Upper lobe of right lung (tissue), 1 donor: ENCODE results near the gene RBMS2. TPM values are rescaled to one million over a fixed set of nuclear protein-coding genes. Genes with fewer than 3 reads are reported as not detected.
A peak's percentile ranks its signal among the peaks of the same experiment; 100 is the strongest.

Experiments used
- ATAC-seq: fragments of 200-7000 bp; cut with Tn5 transposase; one replicate; pipeline ENCODE4 v1.9.1; 2020; ENCODE audit warnings: mild to moderate bottlenecking, moderate library complexity
- DNase-seq: peaks from one replicate; pipeline ENCODE4 v3.0.0-alpha.2; 2020
- H3K27ac ChIP-seq: fragments of 200-600 bp; one replicate; pipeline ENCODE4 v1.8.0; 2022
- H3K27me3 ChIP-seq: fragments of 200-600 bp; one replicate; pipeline ENCODE4 v1.8.0; 2022; ENCODE audit warnings: mild to moderate bottlenecking
- H3K36me3 ChIP-seq: fragments of 200-600 bp; one replicate; pipeline ENCODE4 v1.8.0; 2022
- H3K4me1 ChIP-seq: fragments of 200-600 bp; one replicate; pipeline ENCODE4 v1.8.0; 2022
- H3K4me3 ChIP-seq: fragments of 200-600 bp; one replicate; pipeline ENCODE4 v1.8.0; 2022; ENCODE audit warnings: mild to moderate bottlenecking
- H3K9me3 ChIP-seq: fragments of 200-600 bp; one replicate; pipeline ENCODE4 v1.8.0; 2022
- intact Hi-C: fragments of 100-400 bp; cut with DNase I; formaldehyde crosslinking; loops from one replicate; pipeline ENCODE4 v1.11.0; 2022
- total RNA-seq: library from RNA; stranded (reverse); fragmentation: NEBNext Ultra II Directional; extraction: Animal tissue kit (Norgen Biotek cat#: 25700); gene quantifications from one replicate; pipeline ENCODE4 v1.2.1, GENCODE V29; 2021
- TF ChIP-seq, protein P1 (sequence below): fragments of 200-600 bp; IDR thresholded peaks from one replicate; pipeline ENCODE4 v1.8.0; 2022; ENCODE audit warnings: antibody characterized with exemption
- donor health status: DM: no; HTN: yes; CAD: no; lungs with severe emphysema.

Gene RBMS2
- total RNA-seq, 1 donor from 2014 or later, result 142 TPM

DNA sequence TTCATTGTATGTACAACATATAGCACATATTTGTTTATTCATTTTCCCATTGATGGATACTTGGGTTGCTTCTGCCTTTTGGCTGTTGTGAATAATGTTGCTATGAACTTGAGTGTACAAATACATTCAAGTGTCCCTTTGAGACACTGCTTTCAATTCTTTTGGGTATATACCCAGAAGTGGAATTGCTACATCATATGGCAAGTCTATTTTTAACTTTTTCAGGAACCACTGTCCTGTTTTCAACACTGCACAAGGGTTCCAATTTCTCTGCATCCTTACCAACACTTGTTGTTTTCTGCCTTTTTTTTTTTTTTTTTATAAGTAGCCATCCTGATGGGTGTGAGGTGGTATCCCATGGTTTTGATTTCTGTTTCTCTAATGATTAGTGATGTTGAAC lies 15.9 kb downstream of the RBMS2 start:
- Histone ChIP-seq H3K4me3 (no peak overlapping the region), H3K27me3 (no peaks in the 10 kb centered on the region), H3K9me3 (no peaks in the 10 kb centered on the region), H3K4me1 (peaks cover 39% of the 10 kb centered on the region), H3K27ac (peak overlapping the region; percentile 42), H3K36me3 (no peaks in the 10 kb centered on the region)
- ATAC-seq (peak; percentile 43), DNase-seq (no peak)
- TF ChIP-seq, protein P1, sequence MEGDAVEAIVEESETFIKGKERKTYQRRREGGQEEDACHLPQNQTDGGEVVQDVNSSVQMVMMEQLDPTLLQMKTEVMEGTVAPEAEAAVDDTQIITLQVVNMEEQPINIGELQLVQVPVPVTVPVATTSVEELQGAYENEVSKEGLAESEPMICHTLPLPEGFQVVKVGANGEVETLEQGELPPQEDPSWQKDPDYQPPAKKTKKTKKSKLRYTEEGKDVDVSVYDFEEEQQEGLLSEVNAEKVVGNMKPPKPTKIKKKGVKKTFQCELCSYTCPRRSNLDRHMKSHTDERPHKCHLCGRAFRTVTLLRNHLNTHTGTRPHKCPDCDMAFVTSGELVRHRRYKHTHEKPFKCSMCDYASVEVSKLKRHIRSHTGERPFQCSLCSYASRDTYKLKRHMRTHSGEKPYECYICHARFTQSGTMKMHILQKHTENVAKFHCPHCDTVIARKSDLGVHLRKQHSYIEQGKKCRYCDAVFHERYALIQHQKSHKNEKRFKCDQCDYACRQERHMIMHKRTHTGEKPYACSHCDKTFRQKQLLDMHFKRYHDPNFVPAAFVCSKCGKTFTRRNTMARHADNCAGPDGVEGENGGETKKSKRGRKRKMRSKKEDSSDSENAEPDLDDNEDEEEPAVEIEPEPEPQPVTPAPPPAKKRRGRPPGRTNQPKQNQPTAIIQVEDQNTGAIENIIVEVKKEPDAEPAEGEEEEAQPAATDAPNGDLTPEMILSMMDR, result no peak
- intact Hi-C loops, result no loop called here

DNA sequence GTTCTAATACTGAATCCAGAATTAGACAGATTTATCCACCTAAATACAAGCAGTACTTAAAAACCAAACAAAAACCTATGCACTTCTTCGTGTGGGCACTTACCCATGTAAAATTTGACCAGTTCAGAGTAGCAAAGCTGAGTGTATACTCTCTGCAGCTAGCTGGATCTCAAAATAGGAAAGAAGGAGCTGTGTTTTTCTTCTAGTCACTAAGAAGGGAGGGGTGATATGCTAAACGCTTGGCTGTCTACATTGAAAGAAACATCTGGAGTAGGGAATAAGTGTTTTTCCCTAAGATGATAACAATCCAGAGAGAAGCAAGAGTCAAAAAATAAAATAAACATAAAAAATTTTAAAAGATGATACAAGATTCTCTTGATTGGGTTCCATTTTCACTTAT lies 20.0 kb downstream of the RBMS2 start:
- Histone ChIP-seq H3K27me3 (no peaks in the 10 kb centered on the region), H3K4me3 (no peak overlapping the region), H3K36me3 (peaks cover 6% of the 10 kb centered on the region), H3K27ac (peak overlapping the region; percentile 17), H3K9me3 (no peaks in the 10 kb centered on the region), H3K4me1 (peaks cover 39% of the 10 kb centered on the region)
- DNase-seq, result no peak
- TF ChIP-seq, protein P1, result no peak
- intact Hi-C loops, result no loop called here
- no peak for ATAC-seq

DNA sequence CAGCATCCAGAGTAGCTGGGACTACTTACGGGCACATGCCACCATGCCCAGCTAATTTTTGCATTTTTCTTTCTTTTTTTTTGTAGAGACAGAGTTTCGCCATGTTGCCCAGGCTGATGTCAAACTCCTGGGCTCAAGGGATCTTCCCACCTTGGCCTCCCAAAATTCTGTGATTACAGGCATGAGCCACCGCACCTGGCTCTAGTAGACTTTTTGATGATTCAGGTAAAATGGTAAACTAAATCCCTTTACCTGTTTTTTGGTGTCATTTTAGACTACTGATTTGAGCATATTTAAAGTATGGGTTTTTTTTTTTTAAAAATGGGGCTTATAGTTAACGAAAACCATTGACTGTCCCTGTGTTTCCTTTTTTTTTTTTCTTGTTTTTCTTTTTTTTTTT lies 20.5 kb downstream of the RBMS2 start:
- H3K36me3 ChIP-seq, result peaks cover 6% of the 10 kb centered on the region
- intact Hi-C loops, result no loop called here
- peaks cover 35% of the 10 kb centered on the region for H3K4me1 ChIP-seq
- DNase-seq (no peak), ATAC-seq (no peak)
- H3K4me3 ChIP-seq, result no peak overlapping the region
- TF ChIP-seq, protein P1, result no peak
- peak overlapping the region; percentile 17 for H3K27ac ChIP-seq
- H3K27me3 ChIP-seq, result no peaks in the 10 kb centered on the region
- no peaks in the 10 kb centered on the region for H3K9me3 ChIP-seq

DNA sequence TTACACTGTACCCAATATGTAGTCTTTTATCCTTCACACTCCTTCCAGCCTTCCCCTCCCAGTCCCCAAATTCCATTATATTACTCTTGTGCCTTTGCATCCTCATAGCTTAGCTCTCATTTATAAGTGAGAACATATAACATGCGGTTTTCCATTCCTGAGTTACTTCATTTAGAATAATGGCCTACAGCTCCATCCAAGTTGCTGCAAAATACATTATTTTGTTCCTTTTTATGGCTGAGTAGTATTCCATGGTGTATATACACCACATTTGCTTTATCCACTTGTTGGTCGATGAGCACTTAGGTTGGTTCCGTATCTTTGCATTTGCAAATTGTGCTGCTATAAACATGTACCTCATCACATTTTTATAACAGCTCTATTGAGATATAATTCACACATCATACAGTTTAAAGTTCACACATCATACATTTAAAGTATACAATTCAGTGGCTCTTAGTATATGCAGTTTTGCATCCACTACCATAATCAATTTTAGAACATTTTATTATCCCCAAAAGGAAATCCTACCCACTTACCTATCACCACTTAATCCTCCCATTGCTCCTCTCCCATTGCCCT lies 23.5 kb downstream of the RBMS2 start:
- Histone ChIP-seq H3K4me1 (peaks cover 20% of the 10 kb centered on the region), H3K27ac (no peak overlapping the region), H3K9me3 (no peaks in the 10 kb centered on the region), H3K4me3 (no peak overlapping the region), H3K36me3 (peaks cover 6% of the 10 kb centered on the region), H3K27me3 (no peaks in the 10 kb centered on the region)
- intact Hi-C loops, result no loop called here
- ATAC-seq, result no peak
- no peak for DNase-seq
- TF ChIP-seq, protein P1, result no peak

DNA sequence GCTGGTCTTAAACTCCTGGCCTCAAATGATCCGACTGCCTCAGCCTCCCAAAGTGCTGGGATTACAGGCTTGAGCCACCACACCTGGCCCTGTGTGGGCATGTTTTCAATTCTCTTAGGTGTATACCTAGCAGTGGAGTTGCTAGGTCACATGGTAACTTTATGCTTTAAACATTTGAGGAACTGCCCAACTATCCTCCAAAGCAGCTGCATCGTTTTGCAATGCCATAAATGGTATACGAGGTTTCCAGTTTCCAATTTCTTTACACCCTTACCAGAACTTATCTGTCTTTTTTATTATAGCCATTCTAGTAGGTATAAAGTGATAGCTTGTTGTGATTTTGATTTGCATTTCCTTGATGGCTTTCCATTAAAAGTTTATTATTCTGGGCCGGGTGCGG lies 25.1 kb downstream of the RBMS2 start:
- no peak overlapping the region for H3K27ac ChIP-seq
- intact Hi-C loops, result no loop called here
- H3K27me3 ChIP-seq, result no peaks in the 10 kb centered on the region
- no peak for DNase-seq
- ATAC-seq, result no peak
- no peak overlapping the region for H3K4me3 ChIP-seq
- H3K36me3 ChIP-seq, result peaks cover 6% of the 10 kb centered on the region
- H3K4me1 ChIP-seq, result peaks cover 8% of the 10 kb centered on the region
- H3K9me3 ChIP-seq, result no peaks in the 10 kb centered on the region
- TF ChIP-seq, protein P1, result no peak

DNA sequence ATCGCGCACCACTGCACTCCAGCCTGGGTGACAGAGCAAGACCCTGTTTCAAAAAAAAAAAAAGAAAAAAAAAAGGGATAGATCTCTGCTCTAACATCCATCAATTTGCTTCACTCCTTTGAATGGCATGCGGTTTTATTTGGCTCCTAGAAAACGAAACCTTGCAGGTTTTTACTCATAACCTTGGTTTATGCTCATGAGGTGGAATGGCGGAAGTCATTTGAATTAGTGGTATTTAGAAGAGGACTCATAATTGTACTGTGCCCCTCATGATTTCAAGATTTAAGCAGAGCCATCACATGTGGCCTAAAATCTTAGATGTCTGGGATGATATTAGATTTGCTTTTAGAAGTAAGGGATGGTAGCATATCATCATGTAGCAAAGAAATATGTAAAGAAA lies 29.4 kb downstream of the RBMS2 start:
- Histone ChIP-seq H3K27me3 (no peaks in the 10 kb centered on the region), H3K4me1 (no peaks in the 10 kb centered on the region), H3K9me3 (no peaks in the 10 kb centered on the region), H3K4me3 (no peak overlapping the region), H3K36me3 (peaks cover 11% of the 10 kb centered on the region), H3K27ac (no peak overlapping the region)
- DNase-seq (no peak), ATAC-seq (no peak)
- TF ChIP-seq, protein P1, result no peak
- intact Hi-C loops, result no loop called here
